Measurements from ENCODE around the gene NLRC5.
"Not testable (repeated sequence)": the region's sequence is repeated elsewhere in the genome, so short reads cannot be mapped to it uniquely, and the experiment has no call there.

The NLRC5 gene

GRCh38 chr16:57053206-57053605, 63.8 kb downstream of the NLRC5 start:
- no peak for DNase-seq

DNA sequence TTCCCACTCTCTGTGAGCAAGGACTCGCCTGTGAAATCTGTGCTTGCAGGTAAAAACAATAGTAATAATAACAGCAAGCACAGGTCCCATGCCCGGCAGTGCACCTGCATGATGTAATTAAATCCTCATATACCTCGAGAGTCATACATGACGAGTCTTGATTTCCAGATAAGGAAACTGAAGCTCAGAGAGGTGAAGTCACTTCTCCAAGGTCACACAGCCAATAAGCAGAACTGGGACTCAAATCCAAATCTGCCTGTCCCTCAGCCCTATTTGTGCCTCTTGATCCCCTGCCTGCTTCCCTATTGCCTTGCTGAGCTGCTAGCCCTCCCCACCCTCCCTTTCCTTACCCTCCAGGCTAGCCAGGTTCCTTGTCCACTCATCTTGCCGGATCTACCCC, 65.0 kb downstream of the NLRC5 start:
- no peak for DNase-seq

DNA sequence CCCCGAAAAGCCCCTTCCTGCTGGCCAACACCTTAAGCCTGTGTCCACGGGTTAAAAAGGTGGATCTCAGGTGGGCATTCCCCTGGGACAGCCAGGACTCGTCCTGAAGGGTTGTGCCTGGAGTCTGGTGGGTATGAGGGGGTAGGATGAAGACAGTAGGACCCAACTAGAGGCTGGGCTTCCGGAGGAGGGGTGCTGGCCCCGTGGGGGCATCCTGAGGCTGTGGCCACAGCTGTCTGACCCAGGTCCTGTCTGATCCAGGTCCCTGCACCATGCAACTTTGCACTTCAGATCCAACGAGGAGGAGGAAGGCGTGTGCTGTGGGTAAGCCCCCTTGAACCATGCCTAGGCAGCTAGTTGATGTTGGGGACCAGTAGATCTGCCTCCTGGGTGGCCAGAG, 65.4 kb downstream of the NLRC5 start:
- no peak for DNase-seq

- DNase-seq = no peak
These were observed 66.3 kb downstream of the NLRC5 start for GRCh38 chr16:57055671-57056070.

GRCh38 chr16:57058291-57058861, 69.0 kb downstream of the NLRC5 start:
- no peak for DNase-seq

DNA sequence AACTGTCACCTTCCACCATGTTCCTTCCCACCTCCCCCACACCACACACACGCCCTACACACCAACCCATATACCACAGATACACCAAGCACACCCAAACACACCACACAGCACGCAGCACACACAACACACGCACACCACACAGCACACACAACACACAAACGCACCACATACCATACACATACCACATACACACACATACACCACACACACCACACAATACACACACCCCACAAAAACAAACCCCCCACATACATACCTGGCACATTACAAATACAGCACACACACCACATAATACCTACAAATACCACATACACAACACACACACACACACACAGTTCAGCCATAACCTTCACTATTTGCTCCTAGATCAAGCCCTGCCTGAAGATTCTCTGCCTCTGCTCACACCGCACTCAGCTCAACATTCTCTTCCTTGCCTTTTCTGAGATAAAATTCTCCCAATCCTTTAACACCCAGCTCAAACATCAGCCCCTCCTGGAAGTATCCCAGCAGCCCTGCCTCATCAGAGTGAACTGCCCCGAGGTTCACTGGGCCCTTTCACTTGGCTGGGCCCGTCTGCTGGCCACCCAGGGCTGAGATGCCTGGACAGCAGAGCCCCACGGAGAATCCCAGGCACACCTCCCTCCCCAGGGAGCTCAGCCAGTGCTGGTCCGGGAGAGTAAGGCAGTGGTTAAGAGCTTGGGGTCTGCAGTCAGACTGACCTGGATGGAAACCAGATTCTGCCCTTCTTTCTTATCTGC, 71.1 kb downstream of the NLRC5 start:
- no peak for DNase-seq

- no peak for DNase-seq
These were observed 71.9 kb downstream of the NLRC5 start for GRCh38 chr16:57061084-57061905.

DNA sequence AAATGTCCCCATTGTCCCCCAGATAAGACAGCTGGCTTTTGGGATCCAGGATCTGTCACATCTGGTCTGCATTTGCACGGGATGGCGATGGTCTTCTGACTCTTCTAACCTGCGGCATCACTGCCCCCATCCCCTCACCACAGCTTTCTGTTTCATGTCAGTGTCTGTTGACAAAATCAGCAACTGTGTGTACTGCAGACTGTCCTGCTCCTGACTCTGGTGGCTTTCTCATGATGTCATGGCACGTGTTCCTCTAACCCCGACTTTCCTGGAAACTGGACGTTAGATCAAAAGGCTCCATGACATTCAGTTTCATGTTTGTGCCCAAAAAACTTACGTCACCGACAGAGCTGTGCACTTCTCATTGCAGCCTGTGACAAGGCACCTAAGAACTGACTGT, 73.0 kb downstream of the NLRC5 start:
- no peak for DNase-seq

GRCh38 chr16:57063189-57063588, 73.8 kb downstream of the NLRC5 start:
- DNase-seq = not testable (repeated sequence)

DNA sequence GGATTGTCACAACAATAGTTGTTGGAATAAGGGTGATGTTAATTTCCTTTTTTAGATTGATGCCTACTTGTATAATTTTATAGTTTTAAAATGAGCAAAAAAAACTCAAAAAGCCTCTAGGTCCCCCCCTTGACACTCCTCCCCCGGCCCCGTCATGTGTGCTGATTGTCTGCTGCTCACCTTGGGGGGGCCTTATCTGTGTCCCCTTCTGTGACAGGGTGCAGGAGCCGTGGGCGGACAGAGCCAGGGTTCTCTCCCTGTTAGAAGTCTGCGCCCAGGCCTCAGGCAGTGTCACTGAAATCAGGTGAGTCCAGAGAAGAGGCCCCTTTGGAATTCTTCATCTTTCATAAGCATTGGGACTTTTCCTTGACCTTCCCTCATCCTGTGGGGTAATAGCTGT, 75.6 kb downstream of the NLRC5 start:
- DNase-seq = no peak

- DNase-seq = no peak
These were observed 77.3 kb downstream of the NLRC5 start for GRCh38 chr16:57066625-57067024.

DNA sequence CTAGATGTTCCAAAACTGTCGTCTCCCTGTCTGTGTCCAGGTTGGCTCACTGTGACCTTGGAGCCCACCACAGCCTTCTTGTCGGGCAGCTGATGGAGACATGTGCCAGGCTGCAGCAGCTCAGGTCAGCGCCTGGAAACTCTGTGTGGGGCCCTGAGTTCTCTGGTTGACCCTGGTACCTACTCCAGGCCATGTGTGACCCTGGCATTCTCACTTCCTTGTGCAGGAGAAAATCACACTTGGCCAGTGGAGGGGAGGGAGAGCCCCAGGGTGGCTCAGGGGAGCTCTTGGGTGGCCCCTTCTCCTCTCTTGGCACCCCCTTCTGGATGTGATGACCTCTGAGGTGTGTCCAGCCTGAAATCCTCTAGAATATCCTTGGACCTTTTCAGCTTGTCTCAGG, 78.0 kb downstream of the NLRC5 start:
- no peak for DNase-seq

GRCh38 chr16:57069053-57069452, 79.7 kb downstream of the NLRC5 start:
- DNase-seq = no peak

DNA sequence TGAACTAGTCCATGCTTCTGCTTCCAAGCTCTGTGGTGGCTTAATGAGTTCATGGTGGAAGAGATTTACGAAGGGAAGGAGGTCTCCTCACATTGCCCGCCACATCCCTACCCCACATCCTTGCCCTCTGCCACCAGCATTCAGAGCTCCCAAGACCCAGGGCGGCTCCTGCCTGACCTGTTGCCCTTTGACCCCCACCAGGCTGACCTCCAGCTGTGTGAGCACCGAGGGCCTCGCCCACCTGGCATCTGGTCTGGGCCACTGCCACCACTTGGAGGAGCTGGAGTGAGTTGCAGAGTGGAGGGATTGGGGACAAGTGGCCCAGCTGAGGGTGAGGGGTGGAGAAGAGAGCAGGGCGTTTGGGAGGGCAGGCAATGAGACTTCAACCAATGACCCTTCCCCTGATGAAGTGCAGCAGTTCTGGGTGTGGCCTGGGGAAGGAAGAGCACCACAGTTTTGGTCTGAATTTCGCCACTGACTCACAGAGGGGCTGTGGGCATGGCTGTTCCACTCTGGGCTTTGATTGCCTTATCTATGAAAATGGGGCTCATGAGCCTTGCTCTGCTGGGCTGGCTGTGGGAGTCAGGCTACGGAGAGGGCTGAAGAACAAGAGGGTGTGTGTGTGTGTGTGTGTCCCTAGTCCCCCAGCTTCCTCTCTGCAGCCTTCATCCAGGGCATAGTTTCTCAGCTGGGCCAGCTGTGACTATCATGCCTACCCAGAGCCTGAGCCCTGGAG, 80.4 kb downstream of the NLRC5 start:
- DNase-seq = no peak

DNA sequence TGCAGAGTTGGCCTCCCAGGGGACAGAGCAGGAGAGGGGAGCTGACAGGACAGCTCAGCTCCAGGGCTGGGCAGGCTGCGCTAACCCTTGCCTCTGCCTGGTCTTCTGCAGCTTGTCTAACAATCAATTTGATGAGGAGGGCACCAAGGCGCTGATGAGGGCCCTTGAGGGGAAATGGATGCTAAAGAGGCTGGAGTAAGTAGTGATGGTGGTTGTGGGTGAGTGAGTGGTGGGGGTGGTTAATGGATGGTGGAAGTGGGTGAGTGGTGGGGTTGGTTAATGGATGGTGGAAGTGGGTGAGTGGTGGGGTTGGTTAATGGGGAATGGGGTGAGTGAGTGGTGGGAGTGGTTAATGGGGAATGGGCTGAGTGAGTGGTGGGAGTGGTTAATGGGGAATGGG, 81.1 kb downstream of the NLRC5 start:
- no peak for DNase-seq

DNA sequence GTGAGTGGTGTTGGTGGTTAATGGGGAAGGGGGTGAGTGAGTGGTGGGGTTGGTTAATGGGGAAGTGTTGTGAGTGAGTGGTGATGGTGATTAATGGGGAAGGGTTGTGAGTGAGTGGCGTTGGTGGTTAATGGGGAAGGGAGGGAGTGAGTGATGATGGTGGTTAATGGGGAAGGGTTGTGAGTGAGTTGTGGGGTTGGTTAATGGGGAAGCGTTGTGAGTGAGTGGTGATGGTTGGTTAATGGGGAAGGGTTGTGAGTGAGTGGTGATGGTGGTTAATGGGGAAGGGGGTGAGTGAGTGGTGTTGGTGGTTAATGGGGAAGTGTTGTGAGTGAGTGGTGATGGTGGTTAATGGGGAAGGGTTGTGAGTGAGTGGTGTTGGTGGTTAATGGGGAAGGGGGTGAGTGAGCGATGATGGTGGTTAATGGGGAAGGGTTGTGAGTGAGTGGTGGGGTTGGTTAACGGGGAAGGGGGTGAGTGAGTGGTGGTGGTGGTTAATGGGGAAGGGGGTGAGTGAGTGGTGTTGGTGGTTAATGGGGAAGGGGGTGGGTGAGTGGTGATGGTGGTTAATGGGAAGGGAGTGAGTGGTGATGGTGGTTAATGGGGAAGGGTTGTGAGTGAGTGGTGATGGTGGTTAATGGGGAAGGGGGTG, 81.8 kb downstream of the NLRC5 start:
- DNase-seq = peak; percentile 36

DNA sequence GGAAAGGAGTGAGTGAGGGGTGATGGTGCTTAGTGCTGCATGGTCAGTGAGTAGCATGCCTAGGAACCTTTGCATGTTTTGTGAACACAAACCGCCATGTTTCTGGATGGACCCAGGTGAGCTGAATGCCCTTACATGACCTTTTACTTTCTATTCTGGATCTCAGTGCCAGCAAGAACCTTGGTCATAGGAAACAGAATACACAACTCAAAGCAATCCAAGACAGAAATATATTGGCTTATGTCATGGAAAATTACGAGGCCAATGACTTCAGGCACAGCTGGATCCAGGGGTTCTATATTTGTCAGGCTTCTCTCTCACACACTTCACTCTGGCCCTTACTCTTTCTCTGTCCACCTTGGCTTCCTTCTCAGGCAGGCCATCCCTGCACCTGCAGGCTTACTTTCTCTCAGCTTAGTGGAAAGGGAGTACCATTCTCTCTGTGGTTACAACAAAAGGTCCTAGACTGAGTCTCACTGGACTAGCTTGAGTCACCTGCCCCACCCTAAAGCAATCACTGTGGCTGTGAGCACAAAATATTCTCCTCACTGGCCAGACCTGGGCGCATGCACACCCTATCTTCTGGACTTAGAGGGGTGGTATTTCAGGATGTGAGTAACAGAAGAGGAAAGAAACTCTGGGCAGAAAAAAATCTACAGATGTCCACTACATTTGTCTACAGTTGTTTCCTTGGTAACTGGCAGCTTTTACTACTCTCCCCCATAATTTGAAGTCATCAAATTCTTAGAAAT, 82.7 kb downstream of the NLRC5 start:
- DNase-seq = no peak

- no peak for DNase-seq
These were observed 83.4 kb downstream of the NLRC5 start for GRCh38 chr16:57072616-57073275.

GRCh38 chr16:57077714-57078113, 88.4 kb downstream of the NLRC5 start:
- no peak for DNase-seq

GRCh38 chr16:57081744-57082143, 92.4 kb downstream of the NLRC5 start:
- no peak for DNase-seq

- no peak for DNase-seq
These were observed 93.3 kb downstream of the NLRC5 start for GRCh38 chr16:57082664-57083063.

All from CD4-positive, alpha-beta T cell treated with Interleukin-12 subunit alpha and Interleukin-12 subunit beta, for 1 hour (primary cell).